ENCODE measurements around the gene CP. TPM values are rescaled to one million over a fixed set of nuclear protein-coding genes. Genes with fewer than 3 reads are reported as not detected.

Gene CP
- total and polyA plus RNA-seq, 9 of the 15 experiments (the other 6 are each of a cell fraction or from before 2014, with no cell fraction given), result 0.30 to 0.75 TPM; not detected in 7

DNA sequence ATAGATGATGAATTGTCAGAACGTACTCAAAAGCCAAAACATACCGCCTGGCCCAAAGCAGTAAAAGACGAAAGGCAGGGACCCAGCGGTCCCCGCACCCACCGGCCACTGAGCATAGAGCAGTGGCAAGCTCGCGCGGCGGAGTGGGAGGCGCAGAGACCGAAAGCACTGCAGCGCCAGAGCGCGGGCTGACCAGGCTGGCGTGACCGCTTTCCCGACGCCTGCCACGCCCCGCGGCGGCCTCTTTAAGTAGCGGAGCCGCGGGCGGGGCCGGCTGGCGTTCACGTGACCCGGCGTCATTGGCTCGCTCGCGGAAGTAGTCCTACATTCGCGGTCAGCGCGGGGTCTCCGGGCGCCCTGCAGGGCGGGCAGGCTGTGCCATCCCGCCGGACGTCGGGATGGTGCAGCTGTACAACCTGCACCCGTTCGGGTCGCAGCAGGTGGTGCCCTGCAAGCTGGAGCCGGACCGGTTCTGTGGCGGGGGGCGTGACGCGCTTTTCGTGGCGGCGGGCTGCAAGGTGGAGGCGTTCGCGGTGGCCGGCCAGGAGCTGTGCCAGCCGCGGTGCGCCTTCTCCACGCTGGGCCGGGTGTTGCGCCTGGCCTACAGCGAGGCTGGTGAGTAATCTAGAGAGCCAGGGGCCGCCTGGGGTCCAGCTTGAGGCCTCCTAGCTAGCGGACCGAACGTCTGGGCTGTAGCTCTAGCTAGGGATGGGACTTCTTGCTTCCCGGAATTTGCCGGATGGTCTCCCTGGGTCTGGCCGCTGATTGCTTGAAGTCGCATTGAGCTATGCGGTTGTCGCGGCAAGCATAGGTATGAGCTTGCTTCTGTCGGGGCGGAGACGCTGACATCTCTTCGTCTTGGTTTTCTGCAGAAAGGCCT lies 92.1 kb downstream of the CP start, which contains the start of gene HPS3 (continued):
- TF ChIP-seq SPI1 (IDR thresholded peaks at IDR 0.05; ENCODE audit: borderline replicate concordance, low read depth, low read length), result no peak
- no peak for TF ChIP-seq SREBF2 (CRISPR knock-in tag; IDR thresholded peaks at IDR 0.05)
- TF ChIP-seq ZNF274 (IDR thresholded peaks at IDR 0.05; ENCODE audit: borderline replicate concordance, low read depth, low read length), result no peak
- TF ChIP-seq CHD1 (IDR thresholded peaks at IDR 0.05; ENCODE audit: low read length), result peak; percentile 38
- TF ChIP-seq GABPB2 (CRISPR knock-in tag; conservative IDR thresholded peaks at IDR 0.05), result no peak
- no peak for TF ChIP-seq ZNF696 (CRISPR knock-in tag; conservative IDR thresholded peaks at IDR 0.05)
- no peak for TF ChIP-seq CREBBP (IDR thresholded peaks at IDR 0.05; ENCODE audit: low read depth, low read length)
- TF ChIP-seq, protein P1, sequence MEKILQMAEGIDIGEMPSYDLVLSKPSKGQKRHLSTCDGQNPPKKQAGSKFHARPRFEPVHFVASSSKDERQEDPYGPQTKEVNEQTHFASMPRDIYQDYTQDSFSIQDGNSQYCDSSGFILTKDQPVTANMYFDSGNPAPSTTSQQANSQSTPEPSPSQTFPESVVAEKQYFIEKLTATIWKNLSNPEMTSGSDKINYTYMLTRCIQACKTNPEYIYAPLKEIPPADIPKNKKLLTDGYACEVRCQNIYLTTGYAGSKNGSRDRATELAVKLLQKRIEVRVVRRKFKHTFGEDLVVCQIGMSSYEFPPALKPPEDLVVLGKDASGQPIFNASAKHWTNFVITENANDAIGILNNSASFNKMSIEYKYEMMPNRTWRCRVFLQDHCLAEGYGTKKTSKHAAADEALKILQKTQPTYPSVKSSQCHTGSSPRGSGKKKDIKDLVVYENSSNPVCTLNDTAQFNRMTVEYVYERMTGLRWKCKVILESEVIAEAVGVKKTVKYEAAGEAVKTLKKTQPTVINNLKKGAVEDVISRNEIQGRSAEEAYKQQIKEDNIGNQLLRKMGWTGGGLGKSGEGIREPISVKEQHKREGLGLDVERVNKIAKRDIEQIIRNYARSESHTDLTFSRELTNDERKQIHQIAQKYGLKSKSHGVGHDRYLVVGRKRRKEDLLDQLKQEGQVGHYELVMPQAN (IDR thresholded peaks at IDR 0.05; ENCODE audit: borderline replicate concordance), result peak; percentile 89
- TF ChIP-seq SRSF7 (optimal IDR thresholded peaks at IDR 0.05; ENCODE audit: low read depth, low read length), result no peak
- no peak for TF ChIP-seq ZNF175 (CRISPR knock-in tag; IDR thresholded peaks at IDR 0.05; ENCODE audit: low read depth)
- no peak for TF ChIP-seq NFIX (CRISPR knock-in tag; IDR thresholded peaks at IDR 0.05; ENCODE audit: low read depth)
- TF ChIP-seq KDM4B (IDR thresholded peaks at IDR 0.05; ENCODE audit: borderline replicate concordance in 2 of 2, low read depth in 1 of 2), result no peak
- no peak for TF ChIP-seq SMARCA4 (IDR thresholded peaks at IDR 0.05)
- no peak for TF ChIP-seq SMAD2 (IDR thresholded peaks at IDR 0.05; ENCODE audit: low read depth, low read length)
- TF ChIP-seq CXXC5 (CRISPR knock-in tag; IDR thresholded peaks at IDR 0.05), result peak; percentile 96
- TF ChIP-seq ZNF583 (CRISPR knock-in tag; IDR thresholded peaks at IDR 0.05), result no peak
